ENCODE data around the gene S100A4.
"Not testable (repeated sequence)": the region's sequence is repeated elsewhere in the genome, so short reads cannot be mapped to it uniquely, and the experiment has no call there.

- TF ChIP-seq BHLHE40 (IDR thresholded peaks at IDR 0.05; ENCODE audit: borderline replicate concordance); FOXM1 (IDR thresholded peaks at IDR 0.05; ENCODE audit: borderline replicate concordance); ARNT (IDR thresholded peaks at IDR 0.05); LEF1 (IDR thresholded peaks at IDR 0.05; ENCODE audit: borderline replicate concordance); HDGF (IDR thresholded peaks at IDR 0.05; ENCODE audit: borderline replicate concordance); ELF4 (IDR thresholded peaks at IDR 0.05); TARDBP (IDR thresholded peaks at IDR 0.05); SUZ12 (IDR thresholded peaks at IDR 0.05); FOXA1 (IDR thresholded peaks at IDR 0.05); CTBP1 (IDR thresholded peaks at IDR 0.05; ENCODE audit: borderline replicate concordance); L3MBTL2 (conservative IDR thresholded peaks at IDR 0.05); ZNF384 (IDR thresholded peaks at IDR 0.05): not testable (repeated sequence)
Observed at GRCh38 chr1:153575081-153575491, 29.5 kb upstream of the S100A4 start.

Measured in HEK293T (cell line).